ENCODE results near the gene CRB2. TPM values are rescaled to one million over a fixed set of nuclear protein-coding genes. Genes with fewer than 3 reads are reported as not detected.

The CRB2 gene
- total RNA-seq, 4 donors from 2014 or later = 0.06 to 0.13 TPM; not detected in 2

GRCh38 chr9:123420592-123421111 is 64.7 kb downstream of the CRB2 start:
- Histone ChIP-seq H3K27me3 (no peaks in the 10 kb centered on the region), H3K27ac (replicated peaks in 1 of 4) (no peak overlapping the region), H3K9me3 (no peaks in the 10 kb centered on the region), H3K4me1 (no peaks in the 10 kb centered on the region), H3K4me3 (no peak overlapping the region), H3K36me3 (peaks cover 24 to 70% (median 40%) of the 10 kb centered on the region in 4 donors)
- intact Hi-C loops (cut with DNase I) = no loop called here
- WGBS = 86% methylated on average over 8 of the region's 17 CpGs
- TF ChIP-seq EP300 (IDR thresholded peaks at IDR 0.05) (no peak), CTCF (IDR thresholded peaks at IDR 0.05) (no peak), POLR2A (IDR thresholded peaks at IDR 0.05; ENCODE audit: low read depth) (no peak), POLR2AphosphoS5 (IDR thresholded peaks at IDR 0.05) (no peak)
- no peak for DNase-seq (ENCODE audit: extremely low spot score)

- no peaks in the 10 kb centered on the region for H3K27me3 ChIP-seq
- H3K36me3 ChIP-seq = peaks cover 25 to 70% (median 38%) of the 10 kb centered on the region in 4 donors
- WGBS = 91% methylated on average over 13 of the region's 13 CpGs
- H3K4me1 ChIP-seq = no peaks in the 10 kb centered on the region
- no peaks in the 10 kb centered on the region for H3K9me3 ChIP-seq
- no peak for DNase-seq (ENCODE audit: extremely low spot score)
- no peak overlapping the region for H3K4me3 ChIP-seq
- H3K27ac ChIP-seq (replicated peaks in 1 of 4) = no peak overlapping the region
- intact Hi-C loops (cut with DNase I) = no loop called here
- TF ChIP-seq POLR2AphosphoS5 (IDR thresholded peaks at IDR 0.05) = no peak
- TF ChIP-seq EP300 (IDR thresholded peaks at IDR 0.05) = no peak
- TF ChIP-seq POLR2A (IDR thresholded peaks at IDR 0.05; ENCODE audit: low read depth) = no peak
- no peak for TF ChIP-seq CTCF (IDR thresholded peaks at IDR 0.05)
These were observed 65.2 kb downstream of the CRB2 start for GRCh38 chr9:123421186-123421585.

- TF ChIP-seq CTCF (IDR thresholded peaks at IDR 0.05) = no peak
- no peak for TF ChIP-seq POLR2A (IDR thresholded peaks at IDR 0.05; ENCODE audit: low read depth)
- no peak for TF ChIP-seq POLR2AphosphoS5 (IDR thresholded peaks at IDR 0.05)
- no peak for TF ChIP-seq EP300 (IDR thresholded peaks at IDR 0.05)
- WGBS = 87% methylated on average over 8 of the region's 8 CpGs
These were observed 65.9 kb downstream of the CRB2 start for GRCh38 chr9:123421801-123422455.

GRCh38 chr9:123422635-123423310 is 66.8 kb downstream of the CRB2 start:
- H3K27ac ChIP-seq (replicated peaks in 1 of 4) = no peak overlapping the region
- no peak for DNase-seq (ENCODE audit: extremely low spot score)
- no peaks in the 10 kb centered on the region for H3K4me1 ChIP-seq
- H3K27me3 ChIP-seq = no peaks in the 10 kb centered on the region
- intact Hi-C loops (cut with DNase I) = no loop called here
- H3K9me3 ChIP-seq = no peaks in the 10 kb centered on the region
- TF ChIP-seq CTCF (IDR thresholded peaks at IDR 0.05) (no peak), POLR2AphosphoS5 (IDR thresholded peaks at IDR 0.05) (no peak), POLR2A (IDR thresholded peaks at IDR 0.05; ENCODE audit: low read depth) (no peak), EP300 (IDR thresholded peaks at IDR 0.05) (no peak)
- H3K36me3 ChIP-seq = peaks cover 32 to 75% (median 40%) of the 10 kb centered on the region in 4 donors
- 76% methylated on average over 14 of the region's 21 CpGs for WGBS
- H3K4me3 ChIP-seq = no peak overlapping the region

More at GRCh38 chr9:123421801-123422455, 65.9 kb downstream of the CRB2 start:
- no peaks in the 10 kb centered on the region for H3K4me1 ChIP-seq
- no peak overlapping the region for H3K4me3 ChIP-seq
- no peaks in the 10 kb centered on the region for H3K9me3 ChIP-seq
- no peak overlapping the region for H3K27ac ChIP-seq (replicated peaks in 1 of 4)
- H3K36me3 ChIP-seq = peaks cover 27 to 71% (median 38%) of the 10 kb centered on the region in 4 donors
- no peaks in the 10 kb centered on the region for H3K27me3 ChIP-seq
- intact Hi-C loops (cut with DNase I) = no loop called here
- no peak for DNase-seq (ENCODE audit: extremely low spot score)
